ENCODE results near the gene NR2E1. TPM values are rescaled to one million over a fixed set of nuclear protein-coding genes. Genes with fewer than 3 reads are reported as not detected.

NR2E1 gene
- total and polyA plus RNA-seq, 2 experiments from 2014 or later: not detected

GRCh38 chr6:108236791-108237190 is 71.0 kb downstream of the NR2E1 start:
- no peaks in the 10 kb centered on the region; the same call in none of the 2 replicates for H4K20me1 ChIP-seq (replicated peaks; ENCODE audit: insufficient read depth)
- no peak for DNase-seq (ENCODE audit: low spot score)
- H3K36me3 Mint-ChIP-seq (ENCODE audit: low read depth): peaks cover 4% of the 10 kb centered on the region; the same call in 2 of the 3 replicates

More at GRCh38 chr6:108236791-108237190, 71.0 kb downstream of the NR2E1 start:
- no peak overlapping the region for H3K4me2 ChIP-seq
- no peaks in the 10 kb centered on the region for H3K9me2 ChIP-seq (ENCODE audit: insufficient read depth)
- no peaks in the 10 kb centered on the region for H3F3A ChIP-seq (replicated peaks; ENCODE audit: low read depth)
- peaks cover 23% of the 10 kb centered on the region for H3K79me2 ChIP-seq (replicated peaks; ENCODE audit: insufficient read depth)
- Mint-ChIP-seq H3K4me3 (no peak overlapping the region), H3K4me1 (peaks cover 6% of the 10 kb centered on the region), H3K27ac (no peak overlapping the region), H3K27me3 (ENCODE audit: insufficient read depth, low read depth, poor library complexity) (no peaks in the 10 kb centered on the region), H3K9me3 (no peaks in the 10 kb centered on the region)
- no peak for TF ChIP-seq REST (IDR thresholded peaks at IDR 0.05; ENCODE audit: unreplicated experiment)
- no peak for TF ChIP-seq CTCF (conservative IDR thresholded peaks at IDR 0.05; ENCODE audit: low read depth in 2 of 2)
- TF ChIP-seq ZNF462 (CRISPR knock-in tag; IDR thresholded peaks at IDR 0.05): no peak
- TF ChIP-seq ZNF114 (CRISPR knock-in tag; IDR thresholded peaks at IDR 0.05): no peak
- TF ChIP-seq JUNB (IDR thresholded peaks at IDR 0.05; ENCODE audit: unreplicated experiment): no peak
- no peak for TF ChIP-seq ETS1 (IDR thresholded peaks at IDR 0.05)
- TF ChIP-seq NANOG (IDR thresholded peaks at IDR 0.05; ENCODE audit: borderline replicate concordance): no peak
- no peak for TF ChIP-seq CREB1 (CRISPR knock-in tag; IDR thresholded peaks at IDR 0.05; ENCODE audit: low read depth)
- H2AFZ ChIP-seq: no peak overlapping the region
- 0 out of 2 replicates have a peak, but pooled peaks cover 10% of the 10 kb centered on the region for H3K4me1 ChIP-seq (ENCODE audit: insufficient read depth)
- H3K36me3 ChIP-seq (ENCODE audit: insufficient read depth): no peaks in the 10 kb centered on the region
- no peak overlapping the region for H3K4me3 ChIP-seq
- no peak for ATAC-seq
- no peaks in the 10 kb centered on the region for H3K27me3 ChIP-seq (ENCODE audit: insufficient read depth)
- H3K27ac ChIP-seq (ENCODE audit: low read depth): no peak overlapping the region
